Panc1 (cell line): ENCODE data around the gene PAK4.
"Not testable (repeated sequence)": the region's sequence is repeated elsewhere in the genome, so short reads cannot be mapped to it uniquely, and the experiment has no call there.

Source experiments
- CTCF ChIP-seq: fragments of 450-650 bp; IDR thresholded peaks from 2 replicates; pipeline ENCODE4 v1.5.1; 2017; ENCODE audit warnings: mild to moderate bottlenecking
- POLR2AphosphoS5 ChIP-seq: IDR thresholded peaks from 2 replicates; pipeline ENCODE4 v1.6.1; 2012; ENCODE audit warnings: mild to moderate bottlenecking, low read depth, low read length, moderate library complexity
- REST ChIP-seq, 2 experiments: IDR thresholded peaks; 2 replicates each; pipeline ENCODE4 v1.6.1; 2011 to 2012; ENCODE audit warnings: low read depth in 2 of 2, control low read depth in 1 of 2, low read length in 1 of 2, mild to moderate bottlenecking in 1 of 2, moderate library complexity in 1 of 2; ENCODE audit not compliant: insufficient read depth in 1 of 2
- SIN3A ChIP-seq: IDR thresholded peaks from 2 replicates; pipeline ENCODE4 v1.6.1; 2012; ENCODE audit warnings: low read depth, mild to moderate bottlenecking, low read length, moderate library complexity, borderline replicate concordance; ENCODE audit not compliant: insufficient read depth
- TCF7L2 ChIP-seq: IDR thresholded peaks from 2 replicates; pipeline ENCODE4 v1.6.1; 2011; ENCODE audit warnings: mild to moderate bottlenecking, low read depth, low read length, inconsistent platforms

- TF ChIP-seq REST (IDR thresholded peaks at IDR 0.05; ENCODE audit: insufficient read depth in 1 of 2, low read depth in 2 of 2, low read length in 1 of 2); POLR2AphosphoS5; CTCF; TCF7L2; SIN3A: not testable (repeated sequence)
Observed at GRCh38 chr19:39143757-39144289, 18.2 kb downstream of the PAK4 start.
